HL-60/S4 treated with retinoic acid at 250 ng/mL for 4 days and 3 days (cell line): ENCODE data around the gene UFC1.

Experiments
- in situ Hi-C: fragments of 300-500 bp; cut with MboI; formaldehyde crosslinking; loops from 2 replicates; pipeline ENCODE4 v1.7.0; 2022; ENCODE audit warnings: low sequenced_read_pairs

The UFC1 gene

DNA sequence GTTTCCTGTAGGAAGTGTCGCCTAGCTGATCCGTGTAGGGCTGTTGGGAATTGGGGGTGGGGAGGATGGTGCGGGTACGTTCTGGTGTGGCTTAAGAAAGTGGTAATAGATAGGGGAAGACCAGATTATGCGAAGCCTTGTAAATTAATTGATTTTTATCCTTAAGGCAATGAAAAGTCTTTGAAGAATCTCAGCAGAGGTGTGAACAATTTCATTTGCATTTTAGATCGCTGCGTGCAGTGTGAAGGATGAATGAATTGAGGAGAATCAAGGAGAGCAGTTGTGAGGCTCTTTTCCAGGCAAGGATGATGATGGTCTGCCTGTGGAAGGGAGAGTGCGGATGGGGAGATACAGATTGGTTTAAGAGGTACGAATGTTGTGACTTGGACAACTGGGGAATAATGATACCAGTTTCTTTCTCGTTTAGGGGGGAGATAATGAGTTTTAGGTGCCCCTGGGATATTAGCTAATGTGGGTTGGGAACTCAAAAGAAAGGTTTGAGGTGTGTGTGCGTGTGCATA, 20.5 kb upstream of the UFC1 start:
- in situ Hi-C loops, result no loop called here

- in situ Hi-C loops, result no loop called here
Measured at GRCh38 chr1:161137881-161138280, 15.9 kb upstream of the UFC1 start.

DNA sequence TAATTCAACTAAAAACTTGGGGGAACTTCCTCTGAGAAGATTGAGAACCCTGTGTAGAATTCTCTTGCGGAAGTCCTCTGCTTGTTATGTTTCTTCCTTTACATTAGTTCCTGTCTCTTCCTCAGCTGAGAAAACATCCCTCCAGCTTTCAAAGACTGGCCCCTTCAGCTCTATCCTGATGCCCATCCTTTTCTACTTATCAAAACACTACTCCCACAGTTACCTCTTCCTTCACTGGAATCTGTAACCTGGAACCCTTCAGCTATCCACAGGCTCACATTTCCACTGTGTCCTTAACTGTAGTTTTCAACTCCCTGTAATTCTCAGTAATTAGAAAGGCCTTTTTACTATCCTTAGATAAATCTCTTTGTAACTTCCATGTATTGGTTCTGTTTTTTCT, 15.3 kb upstream of the UFC1 start:
- in situ Hi-C loops, result no loop called here

DNA sequence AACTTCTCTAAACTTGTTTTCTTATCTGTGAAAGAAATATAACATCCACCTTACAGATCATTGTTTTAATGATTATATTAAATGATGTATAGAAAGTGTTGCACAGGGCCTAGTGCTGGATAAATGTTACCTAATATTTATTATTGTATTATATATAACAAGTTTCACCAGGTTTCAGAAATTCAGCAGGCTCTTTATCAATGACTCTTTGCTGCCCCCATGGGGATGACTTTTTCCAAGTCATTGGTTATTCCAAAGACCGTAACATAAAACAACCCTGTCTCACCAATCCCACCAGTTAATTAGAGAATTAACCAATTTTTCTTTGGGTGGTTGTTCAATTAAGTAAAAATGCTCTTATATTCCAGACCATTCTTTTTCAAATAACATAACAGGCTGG, 14.0 kb upstream of the UFC1 start:
- in situ Hi-C loops, result no loop called here

- in situ Hi-C loops, result no loop called here
Measured at GRCh38 chr1:161140755-161141400, 12.9 kb upstream of the UFC1 start.

- in situ Hi-C loops, result no loop called here
Measured at GRCh38 chr1:161145832-161146231, 7.9 kb upstream of the UFC1 start.

GRCh38 chr1:161153176-161153575, 602 bp upstream of the UFC1 start:
- in situ Hi-C loops, result no loop called here

DNA sequence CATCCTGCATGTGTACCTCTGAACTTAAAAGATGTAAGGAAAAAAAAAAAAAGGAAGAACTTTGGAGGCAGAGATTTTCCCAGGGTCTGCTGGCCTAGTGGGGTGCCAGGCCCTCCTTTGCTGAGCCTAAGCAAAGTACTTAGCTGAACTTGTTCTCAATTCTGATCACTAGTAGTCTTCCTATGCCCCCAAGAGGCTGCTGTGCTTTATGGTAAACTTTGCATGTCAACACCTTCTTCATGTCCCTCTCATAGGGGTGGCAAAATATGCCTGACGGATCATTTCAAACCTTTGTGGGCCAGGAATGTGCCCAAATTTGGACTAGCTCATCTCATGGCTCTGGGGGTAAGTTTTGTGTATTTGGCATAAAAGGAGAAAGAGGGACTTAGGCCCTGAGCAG, 4.1 kb downstream of the UFC1 start:
- in situ Hi-C loops, result no loop called here

- in situ Hi-C loops, result no loop called here
Measured at GRCh38 chr1:161158316-161159010, 4.7 kb downstream of the UFC1 start.

DNA sequence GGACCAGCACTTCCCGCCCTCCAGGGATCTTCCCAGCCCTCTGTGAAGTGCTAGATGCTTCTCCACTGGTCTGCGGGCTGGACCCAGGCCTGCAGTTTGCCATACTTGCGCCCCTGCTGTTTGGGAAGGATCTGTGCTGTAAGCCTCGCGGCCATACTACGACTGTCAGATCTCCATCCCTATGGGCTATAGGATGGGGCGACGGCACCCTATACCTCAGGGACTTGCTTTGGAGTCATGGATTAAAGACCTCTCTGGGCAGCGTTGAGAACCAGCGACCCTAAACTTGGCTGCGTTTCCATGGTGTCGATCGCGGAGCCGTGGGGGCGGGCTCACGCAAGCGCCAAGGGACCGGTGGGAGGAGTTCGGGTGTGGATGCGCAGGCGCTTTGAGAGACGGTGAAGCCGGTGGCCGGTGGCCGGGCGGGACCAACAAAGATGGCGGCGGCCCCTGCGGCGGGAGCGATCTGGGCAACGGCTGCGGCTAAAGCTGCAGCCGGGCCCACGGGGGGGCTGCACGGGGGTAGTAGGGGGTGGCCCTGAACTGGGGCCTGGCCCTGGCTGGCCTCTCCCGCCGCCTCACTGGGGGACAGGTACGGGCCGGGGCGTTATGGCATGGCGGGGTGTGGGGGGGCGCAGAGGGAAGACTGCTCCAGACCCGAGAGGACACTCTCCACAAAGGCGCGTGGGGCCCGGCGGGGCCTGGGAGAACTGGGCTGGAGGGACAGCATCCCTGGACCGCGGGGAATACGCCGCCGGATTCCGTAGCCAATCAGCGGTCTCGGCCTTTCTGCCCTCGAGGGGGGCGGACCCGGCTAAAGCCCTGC, 5.5 kb downstream of the UFC1 start, which contains the start of gene USP21:
Gene USP21, plus strand, starts transcription at position 414 of the 826 bp plus-strand sequence. CDS start 1,141 bp downstream, outside the sequence.
- in situ Hi-C loops, result no loop called here

GRCh38 chr1:161159913-161160243, 6.1 kb downstream of the UFC1 start:
- in situ Hi-C loops, result no loop called here

GRCh38 chr1:161160671-161161145, 6.9 kb downstream of the UFC1 start:
- in situ Hi-C loops, result no loop called here

DNA sequence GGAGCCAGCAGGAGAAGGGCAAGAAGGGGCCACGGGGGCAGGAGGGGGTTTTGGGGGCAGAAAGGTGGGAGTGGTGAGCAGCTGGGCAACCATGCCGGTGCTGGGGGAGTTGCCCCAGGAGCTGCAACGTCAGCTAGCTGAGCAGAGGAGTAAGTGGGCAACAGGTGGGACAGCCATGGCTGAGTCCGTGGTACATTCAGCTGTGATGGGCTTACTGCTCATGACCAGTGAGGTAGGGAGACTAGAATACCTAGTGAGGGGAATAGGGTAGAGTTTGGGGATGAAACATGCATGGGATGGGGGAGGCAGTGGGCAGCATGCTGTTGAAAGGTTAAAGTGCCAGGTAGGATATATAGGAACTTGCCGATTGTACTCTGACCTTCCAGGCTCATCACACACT, 7.9 kb downstream of the UFC1 start:
- in situ Hi-C loops, result no loop called here

- in situ Hi-C loops, result no loop called here
Measured at GRCh38 chr1:161162052-161162451, 8.3 kb downstream of the UFC1 start.

GRCh38 chr1:161162806-161163205, 9.0 kb downstream of the UFC1 start:
- in situ Hi-C loops, result no loop called here

DNA sequence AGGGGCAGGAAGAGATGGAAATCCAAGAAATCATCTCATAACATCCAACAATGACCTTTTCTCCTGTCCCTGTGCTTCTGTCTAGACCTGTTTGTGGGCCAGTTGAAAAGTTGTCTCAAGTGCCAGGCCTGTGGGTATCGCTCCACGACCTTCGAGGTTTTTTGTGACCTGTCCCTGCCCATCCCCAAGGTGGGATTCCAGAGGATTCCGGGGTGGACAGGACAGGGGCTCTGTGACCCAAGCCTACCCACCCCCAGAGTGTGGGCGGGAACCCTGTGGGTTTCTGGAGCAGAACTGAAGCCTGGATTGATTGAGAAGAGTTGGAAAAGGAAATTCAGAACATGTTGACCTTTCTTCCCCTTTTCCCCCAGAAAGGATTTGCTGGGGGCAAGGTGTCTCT, 10.0 kb downstream of the UFC1 start:
- in situ Hi-C loops, result no loop called here

- in situ Hi-C loops, result no loop called here
Measured at GRCh38 chr1:161164901-161165610, 11.3 kb downstream of the UFC1 start.

DNA sequence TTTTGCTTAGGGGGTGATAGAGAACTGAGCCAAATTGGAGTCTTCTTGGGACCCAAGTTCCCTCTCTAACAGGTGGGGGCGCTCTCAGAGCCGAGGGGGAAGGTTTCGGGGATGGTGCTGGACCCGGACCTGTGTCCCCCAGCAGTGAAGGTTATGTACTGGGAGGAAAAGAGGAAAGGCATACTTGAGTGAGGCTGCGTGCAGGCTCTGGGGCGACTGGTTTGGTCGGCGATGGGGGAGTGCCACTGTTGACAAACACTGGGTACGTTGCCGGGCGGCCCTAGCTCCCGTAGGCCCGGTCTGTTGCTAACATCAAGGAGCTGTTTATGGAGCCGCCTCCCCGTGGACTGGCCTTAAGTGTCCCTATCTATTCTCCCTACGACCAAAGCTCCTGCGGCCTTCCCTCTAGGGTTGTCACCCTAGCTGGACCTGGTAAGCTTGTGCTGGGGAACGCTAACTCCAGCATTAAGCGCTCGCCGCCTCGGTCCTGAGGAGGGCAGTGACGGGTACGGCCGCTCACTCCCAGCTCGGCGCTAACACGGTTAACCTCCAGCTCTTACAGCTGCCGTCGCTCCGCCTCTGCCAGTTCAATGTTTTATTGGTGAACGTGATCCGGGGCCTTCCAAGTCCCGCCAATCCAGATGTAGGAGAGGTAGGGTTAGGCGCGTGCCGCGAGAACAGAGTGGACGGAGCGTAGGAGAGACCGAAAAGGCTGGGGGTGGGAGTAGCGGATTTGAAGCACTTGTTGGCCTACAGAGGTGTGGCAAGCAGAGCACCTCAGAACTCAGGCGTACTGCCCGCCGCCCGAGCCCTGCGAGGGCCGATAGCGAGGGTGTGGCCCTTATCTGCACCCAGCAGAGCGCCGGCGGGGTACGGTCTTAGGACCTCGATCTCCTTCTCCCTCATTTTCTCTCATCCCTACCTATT, 12.2 kb downstream of the UFC1 start, which contains the start of gene PPOX:
Gene PPOX, plus strand, starts transcription at position 685 of the 927 bp plus-strand sequence. CDS start 422 bp downstream, outside the sequence.
- in situ Hi-C loops, result no loop called here

- in situ Hi-C loops, result no loop called here
Measured at GRCh38 chr1:161166669-161167548, 13.1 kb downstream of the UFC1 start.
